ENCODE results near the gene UGT2A1.
A peak's percentile ranks its signal among the peaks of the same experiment; 100 is the strongest.
"Not testable (repeated sequence)": the region's sequence is repeated elsewhere in the genome, so short reads cannot be mapped to it uniquely, and the experiment has no call there.

The UGT2A1 gene

DNA sequence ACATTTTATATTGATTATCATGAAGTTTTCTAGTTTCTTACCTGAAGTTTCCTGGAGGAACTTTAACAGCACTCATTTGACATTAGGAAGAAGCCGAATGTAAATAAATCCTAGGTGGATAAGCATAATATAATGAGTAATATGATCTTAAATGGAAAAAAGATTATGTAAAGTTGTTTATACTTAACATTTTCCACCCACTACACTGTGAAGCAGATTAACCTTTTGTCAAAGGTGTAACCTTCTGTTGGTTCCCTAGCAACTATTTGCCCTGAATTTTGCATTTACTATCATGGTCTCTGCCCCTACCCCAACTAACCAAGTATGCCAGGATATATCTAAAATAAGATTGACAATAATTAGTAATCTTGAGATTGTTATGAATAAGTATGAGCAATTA, at the start of gene UGT2A1:
Gene UGT2A1 (minus strand): TSS at position 101 of the 400 bp plus-strand sequence. CDS start 5,603 bp downstream, outside the sequence.
- no peak for DNase-seq

DNA sequence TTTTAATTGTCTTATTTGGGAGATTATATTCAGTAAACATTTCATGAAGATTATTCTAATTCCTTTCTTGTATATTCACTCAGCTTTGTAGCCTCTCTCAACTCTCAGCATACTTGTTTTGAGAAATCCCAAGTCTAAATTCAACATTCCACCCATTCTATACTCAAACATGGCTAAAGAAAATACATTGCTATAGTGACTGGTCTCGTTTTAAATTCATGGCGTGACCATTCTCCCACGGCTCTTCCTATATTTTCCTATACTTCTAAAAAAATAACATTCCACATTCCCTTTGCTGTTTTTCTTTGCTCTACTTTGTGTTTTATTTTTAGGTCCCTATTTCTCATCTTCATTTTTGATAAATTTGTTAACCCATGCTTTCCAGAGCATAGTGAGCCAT, 49.2 kb upstream of the UGT2A1 start:
- DNase-seq = no peak

DNA sequence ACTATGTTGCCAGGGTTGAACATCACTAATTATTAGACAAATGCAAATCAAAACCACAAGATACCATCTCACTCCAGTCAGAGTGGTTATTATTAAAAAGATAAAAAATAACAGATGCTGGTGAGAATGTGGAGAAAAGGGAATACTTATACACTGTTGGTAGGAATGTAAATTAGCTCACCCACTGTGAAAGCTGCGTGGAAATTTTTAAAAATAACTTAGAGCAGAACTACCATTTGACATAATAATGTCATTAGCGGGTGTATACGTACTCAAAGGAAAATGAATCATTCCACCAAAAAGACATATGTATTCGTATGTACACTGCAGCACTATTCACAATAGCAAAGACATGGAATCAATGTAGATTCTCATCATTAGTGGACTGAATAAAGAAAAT, 48.6 kb upstream of the UGT2A1 start:
- no peak for DNase-seq

DNA sequence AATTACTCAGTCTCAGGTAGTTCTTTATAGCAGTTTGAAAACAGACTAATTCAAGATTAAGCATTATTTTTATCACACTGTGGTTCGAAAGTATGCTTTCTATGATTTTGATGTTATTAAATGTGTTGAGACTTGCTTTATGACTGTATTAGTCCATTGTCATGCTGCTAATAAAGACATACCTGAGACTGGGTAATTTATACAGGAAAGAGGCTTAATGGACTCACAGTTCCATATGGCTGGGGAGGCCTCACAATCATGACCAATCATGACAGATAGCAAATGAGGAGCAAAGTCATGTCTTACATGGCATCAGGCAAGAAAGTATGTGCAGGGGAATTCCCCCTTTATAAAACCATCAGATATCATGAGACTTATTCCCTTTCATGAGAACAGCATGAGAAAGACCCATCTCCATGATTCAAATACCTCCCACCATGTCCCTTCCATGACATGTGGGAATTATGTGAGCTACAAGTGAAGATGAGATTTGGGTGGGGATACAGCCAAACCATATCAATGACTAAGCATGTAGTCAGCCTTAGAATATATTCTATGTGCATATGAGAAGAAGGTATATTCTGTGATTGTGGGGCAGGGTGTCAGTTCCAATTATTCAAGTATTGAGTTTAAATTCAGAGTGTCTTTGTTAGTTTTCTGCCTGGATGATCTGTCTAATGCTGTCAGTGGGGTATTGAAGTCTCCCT, 44.6 kb upstream of the UGT2A1 start:
- no peak for DNase-seq

DNA sequence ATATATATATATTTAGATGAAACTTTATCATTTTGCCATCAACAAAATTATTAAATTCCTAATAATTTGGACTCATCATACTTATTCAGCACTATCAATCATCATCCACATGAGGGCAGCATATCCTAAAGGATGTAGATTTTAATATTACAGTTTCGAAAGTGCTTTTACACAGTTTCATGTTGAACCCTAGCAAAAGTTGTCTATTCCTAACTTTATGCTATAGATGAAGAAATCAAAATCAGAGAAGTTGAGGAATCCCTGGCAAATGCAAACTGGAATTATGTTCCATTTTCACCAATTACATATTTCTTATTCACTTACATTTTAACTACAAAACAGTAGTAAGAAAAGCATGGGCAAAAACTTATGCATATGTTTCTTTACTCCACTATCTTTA, 36.6 kb upstream of the UGT2A1 start:
- DNase-seq = peak; percentile 48 to 79 (median 72)

DNA sequence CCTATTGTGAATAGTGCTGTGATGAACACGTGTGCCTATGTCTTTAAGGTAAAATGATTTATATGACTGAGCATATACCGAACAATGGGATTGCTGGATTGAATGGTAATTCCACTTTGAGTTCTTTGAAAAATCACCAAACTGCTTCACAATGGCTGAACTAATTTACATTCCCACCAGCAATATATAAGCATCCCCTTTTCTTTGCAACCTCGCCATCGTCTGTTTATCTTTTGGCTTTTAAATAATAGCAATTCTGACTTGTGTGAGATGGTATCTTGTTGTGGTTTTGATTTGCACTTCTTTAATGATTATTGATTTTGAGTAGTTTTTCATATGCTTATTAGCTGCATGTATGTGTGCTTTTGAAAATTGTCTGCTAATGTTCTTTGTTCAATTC, 31.8 kb upstream of the UGT2A1 start:
- no peak for DNase-seq

DNA sequence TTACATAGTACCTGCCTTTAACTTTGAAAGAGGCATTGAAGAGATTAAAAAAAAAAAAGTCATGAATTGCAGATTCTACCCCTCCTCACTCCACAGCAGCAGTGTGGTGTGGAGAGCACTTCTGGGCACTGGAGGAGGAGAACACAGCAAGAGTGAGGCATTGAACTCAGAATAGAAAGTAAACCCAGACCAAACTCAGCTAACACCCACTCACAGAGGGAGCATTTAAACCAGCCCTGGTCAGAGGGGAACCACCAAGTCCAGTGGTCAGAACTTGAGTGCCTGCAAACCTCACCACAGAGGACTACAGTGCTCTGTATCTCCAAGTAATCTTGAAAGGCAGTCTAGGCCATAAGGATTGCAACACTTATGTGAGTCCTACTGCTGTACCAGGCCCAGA, 15.6 kb upstream of the UGT2A1 start:
- DNase-seq = peak in 1 of 3 donors; percentile 4

DNA sequence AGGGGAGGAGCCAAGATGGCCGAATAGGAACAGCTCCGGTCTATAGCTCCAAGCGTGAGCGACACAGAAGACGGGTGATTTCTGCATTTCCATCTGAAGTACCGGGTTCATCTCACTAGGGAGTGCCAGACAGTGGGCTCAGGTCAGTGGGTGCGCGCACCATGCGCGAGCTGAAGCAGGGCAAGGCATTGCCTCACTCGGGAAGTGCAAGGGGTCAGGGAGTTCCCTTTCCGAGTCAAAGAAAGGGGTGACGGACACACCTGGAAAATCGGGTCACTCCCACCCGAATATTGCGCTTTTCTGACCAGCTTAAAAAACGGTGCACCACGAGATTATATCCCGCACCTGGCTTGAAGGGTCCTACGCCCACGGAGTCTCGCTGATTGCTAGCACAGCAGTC, 11.0 kb upstream of the UGT2A1 start:
- not testable (repeated sequence) for DNase-seq

DNA sequence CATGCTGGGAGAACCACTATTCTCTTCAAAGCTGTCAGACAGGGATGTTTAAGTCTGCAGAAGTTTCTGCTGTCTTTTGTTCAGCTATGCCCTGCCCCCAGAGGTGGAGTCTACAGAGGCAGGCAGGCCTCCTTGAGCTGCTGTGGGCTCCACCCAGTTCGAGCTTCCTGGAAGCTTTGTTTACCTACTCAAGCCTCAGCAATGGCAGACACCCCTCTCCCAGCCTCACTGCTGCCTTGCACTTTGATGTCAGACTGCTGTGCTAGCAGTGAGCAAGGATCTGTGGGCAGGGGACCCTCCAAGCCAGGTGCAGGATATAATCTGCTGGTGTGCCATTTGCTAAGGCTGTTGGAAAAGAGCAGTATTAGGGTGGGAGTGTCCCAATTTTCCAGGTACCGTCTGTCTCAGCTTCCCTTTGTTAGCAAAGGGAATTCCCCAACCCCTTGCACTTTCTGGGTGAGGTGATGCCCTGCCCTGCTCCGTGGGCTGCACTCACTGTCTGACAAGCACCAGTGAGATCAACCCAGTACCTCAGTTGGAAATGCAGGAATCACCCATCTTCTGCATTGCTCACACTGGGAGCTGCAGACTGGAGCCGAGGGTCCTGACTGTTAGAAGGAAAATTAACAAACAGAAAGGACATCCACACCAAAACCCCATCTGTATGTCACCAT, 8.2 kb upstream of the UGT2A1 start:
- not testable (repeated sequence) for DNase-seq

DNA sequence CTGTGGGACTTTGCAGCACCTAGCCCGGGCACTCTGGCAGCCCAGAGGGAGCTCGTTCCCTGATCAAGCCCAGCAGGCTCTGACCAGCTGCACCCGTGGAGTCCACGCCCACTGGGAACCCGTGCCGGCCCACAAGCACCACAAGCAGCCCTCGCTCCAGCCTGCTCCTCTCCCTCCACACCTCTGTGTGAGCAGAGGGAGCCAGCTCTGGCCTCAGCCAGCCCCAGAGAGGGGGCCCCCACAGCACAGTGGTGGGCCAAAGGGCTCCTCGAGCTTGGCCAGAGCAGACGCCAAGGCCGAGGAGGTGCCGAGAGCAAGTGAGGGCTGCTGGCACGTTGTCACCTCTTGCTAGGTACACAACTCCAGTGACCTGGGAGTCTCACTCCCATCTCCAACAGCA, 5.1 kb upstream of the UGT2A1 start:
- DNase-seq = no peak

DNA sequence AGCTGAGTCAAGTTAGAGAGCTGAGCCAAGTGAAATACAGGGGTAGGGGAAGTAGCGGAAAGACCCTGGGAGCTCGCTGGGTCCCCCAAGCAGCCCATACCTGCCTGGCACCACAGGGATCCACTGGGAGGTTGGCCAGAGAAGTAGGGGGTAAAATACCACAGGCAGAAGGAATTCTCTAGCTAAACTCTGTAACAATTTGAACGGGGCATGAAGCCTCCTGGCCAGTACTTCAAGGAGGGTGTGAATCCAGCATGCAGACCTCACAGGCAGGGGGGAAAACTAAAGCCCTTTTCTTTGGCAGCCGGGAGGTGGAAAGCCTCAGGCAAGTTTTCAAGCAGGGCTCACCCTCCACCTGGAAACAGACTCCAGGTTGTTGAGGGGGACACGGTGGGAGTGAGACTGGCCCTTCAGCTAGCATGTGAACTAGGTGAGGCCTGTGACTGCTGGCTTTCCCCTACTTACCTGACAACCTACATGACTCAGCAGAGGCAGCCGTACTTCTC, 3.7 kb upstream of the UGT2A1 start:
- DNase-seq = no peak

DNA sequence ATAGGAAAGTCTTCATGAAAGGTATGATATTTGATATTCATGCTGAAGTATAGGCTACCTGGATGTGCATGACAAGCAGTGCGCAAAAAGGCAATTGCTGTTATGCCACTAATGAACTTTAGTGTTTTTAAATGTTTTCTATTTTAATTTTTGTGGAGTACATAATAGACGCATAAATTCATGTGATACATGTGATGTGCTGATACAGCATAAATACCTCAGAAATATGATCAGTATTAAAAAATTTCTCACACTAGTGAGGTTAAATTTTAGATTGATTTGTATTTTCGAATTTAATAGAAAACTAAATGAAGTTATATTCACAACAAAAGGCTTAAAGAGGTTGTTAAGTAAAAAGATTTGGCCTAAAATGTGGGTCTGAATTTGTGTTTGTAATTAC, 2.2 kb downstream of the UGT2A1 start:
- no peak for DNase-seq

DNA sequence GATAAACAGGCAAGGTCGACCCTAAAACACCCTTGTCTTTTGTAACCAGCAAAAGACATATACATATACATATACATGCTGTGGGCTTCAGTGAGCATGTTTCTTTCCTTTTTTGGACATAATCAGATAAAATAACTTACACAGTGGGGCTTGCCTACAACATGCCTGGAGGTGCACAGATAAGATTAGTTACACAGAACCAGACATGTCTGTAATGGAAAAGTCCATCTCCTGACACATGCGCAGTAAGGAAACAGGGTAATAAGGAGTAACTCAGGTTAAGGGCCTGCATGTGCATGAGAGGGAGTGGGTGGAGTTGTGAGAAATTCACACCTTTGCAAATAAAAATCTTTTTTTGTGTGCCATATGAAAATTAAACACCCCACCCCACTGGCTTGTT, 3.4 kb downstream of the UGT2A1 start:
- no peak for DNase-seq

DNA sequence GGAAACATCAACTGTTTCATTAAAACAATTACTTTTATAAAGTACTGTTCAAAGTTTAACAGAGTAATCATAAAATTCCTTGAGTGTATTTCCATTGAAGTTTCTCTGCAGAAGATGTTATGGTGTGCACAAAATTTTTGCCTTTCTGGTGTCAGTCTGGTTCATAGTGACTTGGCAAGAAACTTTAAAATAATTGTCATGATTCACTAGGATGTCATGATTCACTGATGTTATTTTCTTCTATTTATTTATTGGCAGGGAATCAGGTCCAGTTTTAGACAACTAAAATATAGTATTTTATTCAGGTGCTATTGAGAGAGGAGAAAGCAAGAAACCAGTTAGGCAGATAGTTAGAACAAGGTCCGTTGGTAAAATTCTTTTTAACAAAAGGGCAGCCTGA, 3.8 kb downstream of the UGT2A1 start:
- DNase-seq = no peak

DNA sequence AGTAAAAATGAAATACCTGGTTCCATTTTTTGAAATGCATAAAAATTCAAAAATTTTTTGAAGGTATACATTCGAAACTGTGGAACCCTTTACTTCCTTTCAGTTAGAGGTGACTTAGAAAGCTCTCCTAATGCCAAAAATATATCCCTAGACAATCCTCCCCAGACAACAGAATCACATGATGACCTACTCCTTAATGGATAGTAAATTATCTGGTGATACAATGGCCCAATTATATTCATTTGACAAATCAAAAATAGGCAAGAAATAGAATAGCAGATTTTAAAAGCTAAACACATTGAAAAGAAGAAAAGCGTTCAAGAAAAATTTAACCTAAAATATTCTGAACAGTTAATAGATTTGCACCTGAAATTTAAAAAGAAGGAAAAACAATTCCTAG, 10.1 kb downstream of the UGT2A1 start:
- DNase-seq = no peak

DNA sequence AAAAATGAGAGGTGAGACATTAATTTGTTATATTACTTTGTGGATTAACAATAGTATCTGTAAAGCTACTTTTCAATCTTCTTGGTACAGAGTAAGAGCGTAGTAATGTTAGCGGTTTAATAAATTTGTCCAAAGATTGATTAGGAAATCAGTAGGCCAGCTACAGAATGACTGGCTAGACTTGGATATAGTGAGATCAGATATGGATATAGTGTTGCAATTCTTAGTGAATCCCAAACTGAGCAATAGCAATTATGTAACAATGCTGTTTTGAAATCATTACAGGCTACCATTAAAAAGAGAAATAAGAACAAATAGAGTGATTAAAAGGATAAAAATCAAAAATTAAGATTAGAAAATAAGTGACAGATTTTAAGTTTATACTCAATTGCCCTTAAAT, 12.8 kb downstream of the UGT2A1 start:
- DNase-seq = peak in 1 of 3 donors; percentile 10

DNA sequence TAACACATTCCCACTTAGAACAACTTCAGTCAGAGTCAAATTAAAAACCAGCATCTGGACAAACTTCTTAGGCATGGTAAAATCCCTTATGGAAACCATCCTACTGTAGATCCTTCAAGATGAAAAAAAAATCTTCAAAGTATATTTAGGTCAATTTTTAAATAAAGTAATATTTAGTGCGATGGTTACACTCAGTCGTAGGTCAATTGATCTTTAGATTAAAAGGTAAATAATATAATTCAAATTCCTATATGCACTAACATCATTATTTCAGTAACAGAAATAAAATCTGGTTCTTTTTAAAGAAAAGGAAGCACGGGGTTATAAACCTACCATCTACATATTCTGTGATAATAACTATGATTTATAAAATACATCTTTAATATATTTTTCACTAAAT, 13.5 kb downstream of the UGT2A1 start, which contains the start of gene UGT2A2:
Gene UGT2A2 (minus strand): TSS at position 101 of the 400 bp plus-strand sequence. CDS start 2 bp downstream, at position 99.
- DNase-seq = no peak

DNA sequence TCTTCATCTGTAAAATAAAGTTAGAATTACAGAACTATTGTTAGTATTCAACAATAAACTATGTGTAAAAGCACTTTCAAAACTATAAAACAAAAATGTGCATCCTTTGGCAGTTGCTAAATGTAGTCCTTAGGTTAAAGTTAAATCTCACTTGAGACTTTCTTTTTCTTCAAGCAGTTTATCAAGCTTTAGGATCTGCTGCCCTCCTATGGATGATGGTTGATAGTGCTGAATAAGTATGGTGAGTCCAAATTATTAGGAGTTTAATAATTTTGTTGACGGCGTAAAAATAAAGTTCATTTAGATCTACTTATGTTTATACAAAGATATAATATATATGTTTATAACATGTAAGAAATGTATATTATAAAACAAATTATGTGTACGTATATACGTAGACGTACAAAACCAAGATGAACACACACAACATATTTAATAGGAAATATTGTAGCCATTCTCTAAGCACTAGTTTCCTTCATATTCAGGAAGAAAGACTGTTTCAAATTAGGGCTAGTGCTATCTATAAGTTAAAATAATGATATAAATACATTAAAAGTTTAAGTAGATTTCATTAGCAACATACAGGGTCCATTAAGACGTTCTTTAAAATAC, 35.9 kb downstream of the UGT2A1 start:
- peak in 1 of 3 donors; percentile 0 for DNase-seq

DNA sequence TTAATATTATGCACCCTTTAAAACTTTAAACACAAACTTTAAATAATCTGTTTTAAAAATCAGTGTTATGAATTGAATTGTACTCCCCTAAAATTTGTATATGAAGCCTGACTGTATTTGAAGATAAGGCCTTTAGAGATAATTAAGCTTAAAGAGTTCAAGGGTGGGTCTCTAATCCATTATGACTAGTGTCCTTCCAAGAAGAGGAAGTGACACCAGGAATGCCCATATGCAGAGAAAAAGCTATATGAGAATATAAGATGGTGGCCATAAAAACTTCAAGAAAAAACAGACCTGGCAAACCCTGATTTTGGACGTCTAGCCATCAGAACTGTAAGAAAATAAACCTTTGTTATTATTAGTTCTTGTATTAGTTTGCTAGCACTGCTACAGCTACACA, 42.6 kb downstream of the UGT2A1 start:
- no peak for DNase-seq

DNA sequence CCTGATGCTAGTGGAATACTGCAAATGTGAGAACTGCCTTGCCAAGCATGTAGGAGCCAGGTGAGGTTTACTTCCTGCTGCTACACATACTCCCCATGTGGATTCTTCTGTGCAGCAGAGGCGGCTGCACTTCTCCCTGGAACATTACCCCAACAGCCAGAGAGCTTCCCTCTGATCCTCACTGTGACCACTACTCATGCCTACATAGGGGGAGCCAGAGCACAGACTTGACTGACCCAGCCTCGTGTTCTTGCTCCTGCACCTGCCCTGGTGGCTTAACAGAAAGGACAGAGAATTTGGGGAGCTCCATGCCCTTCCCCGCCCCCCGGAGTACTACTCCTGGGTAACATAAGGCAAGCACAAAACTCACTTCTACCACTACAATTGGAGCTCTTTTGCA, 52.0 kb downstream of the UGT2A1 start:
- DNase-seq = no peak

DNA sequence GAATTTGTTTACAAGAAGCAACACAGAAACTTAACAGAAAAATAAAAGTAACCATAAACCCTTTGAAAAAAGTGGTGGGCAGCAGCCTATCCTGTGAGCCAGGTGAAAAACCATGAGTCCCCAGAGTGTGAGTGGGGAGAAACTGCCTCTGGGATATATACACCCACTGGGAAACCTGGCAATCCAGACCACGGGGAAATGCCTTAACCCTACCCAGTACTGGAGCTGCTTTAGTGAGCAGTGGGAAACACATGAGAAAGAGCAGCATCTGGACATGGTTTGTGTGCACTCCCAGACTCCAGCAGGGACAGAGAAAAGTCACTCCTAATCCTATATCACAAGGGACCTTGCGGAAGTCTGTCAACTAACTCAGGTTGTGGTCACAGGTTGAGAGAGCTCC, 53.0 kb downstream of the UGT2A1 start:
- DNase-seq = no peak

DNA sequence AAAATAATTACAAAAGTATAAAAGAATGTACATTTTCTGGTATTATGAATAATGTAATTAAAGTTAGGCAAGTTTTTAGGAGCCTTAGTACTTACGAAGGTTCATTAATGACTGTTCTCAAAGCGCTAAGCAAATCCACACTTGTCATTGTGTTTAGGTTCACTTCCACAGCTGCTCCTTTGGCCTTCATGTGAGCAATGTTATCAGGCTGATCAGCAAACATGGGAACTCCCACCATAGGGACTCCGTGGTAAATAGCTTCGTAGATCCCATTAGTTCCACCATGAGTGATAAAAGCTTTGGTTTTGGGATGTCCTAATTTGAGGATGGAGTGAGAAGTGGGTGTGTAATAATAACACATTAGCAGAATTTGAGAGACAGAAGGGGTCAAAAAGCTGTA, 58.7 kb downstream of the UGT2A1 start:
- no peak for DNase-seq

DNA sequence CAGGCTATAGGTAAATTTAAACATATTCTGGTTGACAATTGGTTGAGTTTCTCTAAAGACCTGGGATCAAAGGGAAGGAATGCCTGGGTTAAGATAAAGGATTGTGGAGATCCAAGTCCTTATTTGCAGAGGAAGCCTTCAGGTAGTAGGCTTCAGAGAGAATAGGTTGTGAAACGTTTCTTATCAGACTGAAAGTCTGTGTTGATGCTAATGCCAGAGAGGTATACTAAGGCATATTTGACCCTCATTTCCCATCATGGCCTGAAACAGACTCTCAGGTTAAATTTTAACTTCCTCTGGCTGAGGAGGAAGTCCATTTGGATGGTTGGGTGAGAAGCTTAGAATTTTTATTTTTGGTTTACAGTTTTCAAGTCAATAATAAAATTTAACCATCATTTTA, 61.7 kb downstream of the UGT2A1 start:
- DNase-seq = no peak

DNA sequence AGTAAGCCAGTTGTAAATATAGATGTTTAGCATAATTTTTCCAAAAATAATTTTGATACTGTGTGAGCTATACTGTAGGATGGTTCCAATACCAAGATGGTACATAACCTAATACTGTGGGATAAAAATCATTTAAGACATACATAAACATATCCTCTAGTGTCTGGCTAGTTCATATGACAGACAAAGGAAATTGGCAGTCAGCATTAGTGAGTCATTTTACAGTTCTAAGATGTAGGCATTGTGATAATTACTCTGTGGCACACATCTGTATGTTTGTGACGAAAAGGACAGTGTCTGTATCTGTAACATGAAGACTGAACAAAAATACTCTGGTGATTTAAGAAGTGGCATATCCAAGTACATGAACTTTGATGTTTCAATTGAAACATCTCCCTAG, 63.2 kb downstream of the UGT2A1 start:
- no peak for DNase-seq
